NOMO-1 treated with DMSO at 0.1 percent for 48 hours (cell line): ENCODE measurements around the gene MAP6.
"Not testable (repeated sequence)": the region's sequence is repeated elsewhere in the genome, so short reads cannot be mapped to it uniquely, and the experiment has no call there.

Experiments used
- DNase-seq: peaks from one replicate; lab custom pipeline; 2025; ENCODE audit not compliant: unreplicated experiment; lab: John Stamatoyannopoulos, UW

Gene MAP6

DNA sequence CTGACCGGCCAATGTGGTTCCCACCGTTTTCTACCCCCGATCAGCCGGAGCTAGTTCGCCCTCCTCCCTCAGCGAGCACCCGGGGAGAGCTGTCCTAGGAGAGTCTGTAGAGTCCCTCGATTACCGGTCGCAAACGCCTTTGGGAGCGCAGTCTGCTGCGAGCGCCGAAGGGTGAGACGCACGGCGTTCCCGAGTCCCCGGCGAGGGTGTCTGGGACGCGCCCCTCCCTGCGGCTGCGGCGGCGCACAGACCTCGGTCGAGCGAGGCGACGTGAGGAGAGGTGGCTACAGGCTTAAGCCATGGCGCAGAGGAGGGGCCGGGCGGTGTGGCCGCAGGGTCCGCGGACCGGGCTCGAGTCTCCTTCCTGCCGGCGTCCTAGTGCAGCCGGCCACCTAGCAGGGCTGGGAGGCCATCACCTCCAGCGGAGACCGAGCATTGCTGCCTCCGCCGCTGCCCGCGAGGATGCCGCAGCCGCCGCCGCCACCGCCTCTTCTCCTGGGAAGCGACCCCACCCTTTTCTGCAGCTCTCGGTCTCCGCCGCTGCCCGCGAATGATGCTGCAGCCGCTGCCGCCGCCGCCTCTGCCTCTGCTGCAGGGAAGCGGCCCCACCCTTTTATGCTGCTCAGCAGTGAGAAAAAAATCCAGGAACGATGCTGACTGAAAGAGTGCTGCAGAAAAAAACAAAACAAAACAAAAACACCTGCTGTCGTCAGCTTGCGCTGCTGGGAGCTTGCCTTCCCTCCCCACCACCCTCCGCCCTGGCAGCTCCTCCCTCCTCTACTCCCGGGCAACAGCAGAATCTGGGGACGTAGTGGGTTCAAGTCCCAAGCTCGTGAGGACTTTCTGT lies at the start of gene MAP6:
TSS of gene MAP6 (minus strand) at position 588 of the 847 bp plus-strand sequence. CDS start 669 bp downstream, outside the sequence.
- DNase-seq = no peak

DNA sequence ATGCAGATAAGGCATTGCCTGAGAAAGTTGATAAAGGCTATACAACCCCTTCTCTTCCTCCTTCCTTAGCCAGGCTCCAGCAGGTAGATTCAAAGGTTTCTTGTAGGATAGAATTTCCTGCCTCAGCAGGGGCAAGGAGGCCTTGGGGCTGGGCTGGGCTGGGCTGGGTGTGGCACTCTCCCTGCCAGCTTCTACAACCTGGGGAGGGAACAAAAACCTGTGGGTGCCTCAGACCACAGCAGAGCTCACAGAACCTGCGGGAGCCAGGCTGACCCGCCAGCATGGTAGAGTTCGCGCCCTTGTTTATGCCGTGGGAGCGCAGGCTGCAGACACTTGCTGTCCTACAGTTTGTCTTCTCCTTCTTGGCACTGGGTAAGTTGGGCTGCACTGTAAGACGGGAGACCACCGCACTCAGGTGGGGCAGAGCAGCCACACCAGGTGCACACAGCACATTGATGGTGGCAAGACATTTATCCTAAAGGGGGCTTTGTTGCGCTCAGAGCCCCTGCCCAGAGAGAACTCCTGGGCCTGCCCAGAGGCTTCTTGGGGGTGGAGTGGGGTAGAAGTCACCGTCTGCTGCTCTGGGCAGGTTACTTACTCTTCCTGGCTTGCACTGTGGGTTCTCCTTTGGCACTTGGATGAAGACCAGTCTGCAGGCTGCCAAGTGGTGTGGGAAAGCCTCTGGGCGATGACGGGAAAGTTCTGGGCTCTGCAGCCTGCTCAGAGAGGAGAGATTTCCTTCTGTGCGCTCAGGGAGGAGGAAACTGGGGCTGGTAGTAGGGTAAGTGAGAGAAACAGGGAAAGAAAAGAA lies 49.0 kb upstream of the MAP6 start, which contains the start of gene MOGAT2:
TSS of gene MOGAT2 (plus strand) at position 231 of the 811 bp plus-strand sequence. CDS start at position 282, 51 bp downstream.
- DNase-seq = no peak

DNA sequence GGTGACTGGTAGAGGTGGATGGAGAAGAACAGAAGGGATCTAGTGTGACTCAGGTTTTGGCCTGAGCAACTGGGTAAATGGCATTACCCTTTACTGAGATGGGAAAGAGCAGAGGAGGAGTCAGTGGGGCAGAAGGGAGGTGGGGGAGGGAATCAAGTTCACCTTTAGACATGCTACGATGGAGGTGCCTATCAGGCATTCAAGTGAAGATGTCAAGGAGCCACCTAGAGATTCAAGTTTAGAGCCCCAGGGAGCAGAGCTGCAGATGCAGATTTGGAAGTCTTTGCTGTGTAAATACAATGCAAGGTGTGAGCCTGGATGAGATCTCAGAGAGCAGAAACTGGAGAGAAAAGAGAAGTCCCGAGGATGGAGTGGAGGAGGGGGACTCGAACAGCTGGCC lies 47.8 kb upstream of the MAP6 start:
- DNase-seq = no peak

DNA sequence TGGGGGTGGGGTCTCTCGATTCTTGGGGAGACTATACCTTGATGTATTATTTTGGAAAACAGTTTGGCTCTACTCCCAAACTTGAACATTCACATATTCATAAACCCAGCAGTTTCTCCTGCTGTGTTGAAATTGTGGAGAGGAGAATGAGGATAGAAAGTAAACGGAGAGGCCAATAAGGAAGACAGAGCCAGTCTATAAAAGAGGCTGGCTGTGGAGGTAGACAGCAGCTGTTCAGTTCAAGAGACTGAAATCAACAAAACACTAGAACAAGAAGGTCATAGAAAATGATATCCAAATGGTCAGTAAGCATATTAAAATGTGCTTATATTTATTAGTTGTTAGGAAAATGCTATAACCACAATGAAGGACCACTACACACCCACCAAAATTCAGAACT lies 46.9 kb upstream of the MAP6 start:
- no peak for DNase-seq

DNA sequence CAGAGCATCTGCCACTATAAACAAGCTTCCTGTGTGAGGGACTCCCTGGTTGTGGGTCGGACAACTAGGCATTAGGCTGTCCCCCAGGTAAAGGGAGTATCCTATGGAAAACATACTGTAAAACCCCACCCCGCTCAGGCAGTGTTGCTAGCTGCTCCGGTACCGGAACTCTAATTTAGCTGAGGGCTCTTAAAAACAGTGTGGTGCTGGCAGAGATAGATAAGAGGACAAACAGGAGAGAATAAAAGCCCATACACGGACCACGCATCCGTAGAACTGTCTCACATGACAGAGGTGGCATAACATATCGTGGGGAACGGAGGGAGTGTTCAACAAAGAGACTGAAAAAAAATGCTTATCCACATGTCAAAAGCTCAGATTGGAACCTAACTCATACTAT lies 45.4 kb upstream of the MAP6 start:
- DNase-seq = no peak

DNA sequence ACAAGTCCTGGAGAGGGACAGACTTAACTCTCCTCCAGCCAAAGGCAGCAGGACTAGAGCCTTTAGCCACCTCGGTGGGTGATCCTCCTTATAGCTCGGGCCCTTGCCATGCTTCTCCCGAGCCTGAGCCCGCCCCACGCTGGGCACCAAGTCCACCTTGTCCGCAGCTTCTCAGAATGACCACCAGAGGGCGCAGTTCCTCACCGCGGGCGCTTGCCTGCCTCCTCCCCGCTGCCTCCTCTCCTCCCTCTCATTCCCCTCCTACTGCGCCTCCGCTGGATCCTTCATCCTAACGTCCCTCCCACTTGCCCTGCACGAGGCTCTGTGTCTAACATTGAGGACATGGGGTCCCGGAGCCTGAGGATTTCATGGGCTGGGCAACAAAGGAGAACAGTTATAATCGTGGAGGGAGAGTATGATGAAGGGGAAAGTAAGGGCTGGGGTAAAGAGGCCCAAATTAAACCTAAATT lies 37.5 kb upstream of the MAP6 start:
- DNase-seq = peak; percentile 44

DNA sequence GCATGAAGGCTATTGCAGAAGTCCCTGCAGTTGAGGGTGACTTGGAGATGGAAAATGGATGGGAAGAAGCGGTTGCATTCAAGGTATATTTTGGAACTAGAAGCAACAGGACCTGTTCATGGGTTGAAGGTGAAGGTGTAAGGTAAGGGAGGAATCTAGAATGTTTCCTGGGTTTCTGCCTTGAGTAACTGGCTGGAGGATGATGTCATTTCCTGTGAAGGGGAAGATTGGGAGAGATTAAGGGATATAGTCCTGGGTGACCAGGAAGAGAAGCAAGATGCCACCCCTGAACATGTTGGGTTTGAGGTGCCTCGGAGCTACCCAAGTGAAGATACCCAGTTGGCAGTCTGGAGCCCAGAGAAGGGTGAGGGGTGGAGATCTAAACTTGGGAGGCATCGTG lies 36.7 kb upstream of the MAP6 start:
- no peak for DNase-seq

DNA sequence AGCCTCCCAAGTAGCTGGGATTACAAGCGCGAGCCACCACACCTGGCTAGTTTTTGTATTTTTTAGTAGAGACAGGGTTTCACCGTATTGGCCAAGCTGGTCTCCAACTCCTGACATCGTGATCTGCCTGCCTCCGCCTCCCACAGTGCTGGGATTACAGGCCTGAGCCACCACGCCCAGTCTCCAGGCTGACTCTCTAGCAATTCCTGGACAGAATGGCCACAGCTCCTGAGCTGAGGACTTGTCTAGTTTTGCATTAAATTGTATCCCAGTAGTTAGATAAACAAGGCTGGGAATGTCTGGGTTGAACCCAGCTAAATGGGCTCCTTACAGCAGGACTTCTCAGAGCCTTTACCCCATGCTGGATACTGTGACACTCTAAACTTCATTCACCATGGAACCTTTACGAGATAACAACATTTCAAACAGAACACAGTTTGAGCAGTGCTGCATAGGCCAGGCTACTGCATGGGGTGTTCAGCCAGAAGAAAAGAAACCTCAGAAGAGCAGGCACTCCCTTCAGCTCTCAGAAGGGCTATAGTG lies 34.9 kb upstream of the MAP6 start:
- DNase-seq = no peak

DNA sequence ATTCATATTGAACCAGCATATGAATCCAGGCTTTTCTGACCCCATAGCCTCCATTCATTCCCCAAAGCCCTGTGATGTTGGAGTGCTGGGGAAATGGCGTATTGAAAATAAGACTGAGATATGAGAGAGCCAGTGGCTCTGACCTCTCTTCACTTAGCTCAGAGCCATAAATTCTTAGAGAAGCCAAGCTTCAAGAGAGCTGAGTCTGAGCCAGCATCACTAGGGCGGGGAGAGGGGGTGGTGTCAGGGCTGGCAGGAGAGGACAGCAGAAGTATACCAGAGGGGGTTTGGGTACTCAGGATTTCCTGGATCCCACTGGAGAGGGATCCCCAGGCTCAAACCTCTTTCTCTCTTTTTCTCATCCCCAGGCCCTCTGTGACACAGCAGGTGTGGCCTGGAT lies 32.1 kb upstream of the MAP6 start:
- no peak for DNase-seq

DNA sequence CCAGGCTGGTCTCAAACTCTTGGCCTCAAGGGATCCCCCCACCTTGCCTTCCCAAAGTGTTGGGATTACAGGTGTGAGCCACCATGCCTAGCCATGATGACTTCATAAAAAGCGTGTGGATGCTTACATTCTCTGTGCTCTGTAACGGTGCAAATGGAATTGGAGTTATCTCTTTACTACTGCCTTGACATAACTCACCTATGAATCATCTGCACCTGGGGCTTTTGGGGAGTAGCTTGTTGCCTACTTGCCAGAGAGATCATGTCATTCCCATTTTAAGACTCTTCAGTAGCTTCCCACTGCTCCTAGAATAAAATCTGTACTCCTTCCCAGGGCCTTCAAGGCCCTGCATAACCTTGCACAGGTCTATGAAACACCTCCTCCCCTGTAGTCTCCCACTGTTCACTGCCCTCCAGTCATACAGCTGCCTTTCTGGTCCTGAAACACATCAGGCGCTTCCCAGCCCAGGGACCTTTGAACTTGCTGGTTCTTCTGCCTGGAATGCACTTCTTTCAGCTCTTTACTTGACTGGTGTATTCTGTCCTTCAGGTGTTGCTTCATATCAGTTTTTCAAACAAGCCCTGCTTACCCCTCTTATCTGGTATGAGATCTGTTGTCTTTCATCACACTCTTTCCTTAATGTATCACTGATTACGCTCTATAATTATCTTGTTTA lies 29.2 kb upstream of the MAP6 start:
- no peak for DNase-seq

DNA sequence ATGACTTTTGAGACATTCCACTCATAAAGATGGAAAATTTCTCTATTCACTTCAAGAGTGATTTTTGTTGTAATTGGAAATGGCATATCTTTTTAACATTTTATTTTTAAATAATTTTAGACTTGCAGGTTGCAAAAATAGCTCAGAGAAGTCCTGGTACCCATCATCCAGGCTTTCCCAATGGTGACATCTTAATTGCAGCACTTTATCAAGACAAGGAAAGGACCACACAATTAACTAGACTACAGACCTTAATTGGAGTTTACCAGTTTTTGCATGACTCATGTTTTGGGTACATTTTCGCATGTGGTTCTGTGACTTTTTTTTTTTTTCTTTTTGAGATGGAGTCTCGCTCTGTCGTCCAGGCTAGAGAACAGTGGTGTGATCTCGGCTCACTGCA lies 23.0 kb upstream of the MAP6 start:
- no peak for DNase-seq

DNA sequence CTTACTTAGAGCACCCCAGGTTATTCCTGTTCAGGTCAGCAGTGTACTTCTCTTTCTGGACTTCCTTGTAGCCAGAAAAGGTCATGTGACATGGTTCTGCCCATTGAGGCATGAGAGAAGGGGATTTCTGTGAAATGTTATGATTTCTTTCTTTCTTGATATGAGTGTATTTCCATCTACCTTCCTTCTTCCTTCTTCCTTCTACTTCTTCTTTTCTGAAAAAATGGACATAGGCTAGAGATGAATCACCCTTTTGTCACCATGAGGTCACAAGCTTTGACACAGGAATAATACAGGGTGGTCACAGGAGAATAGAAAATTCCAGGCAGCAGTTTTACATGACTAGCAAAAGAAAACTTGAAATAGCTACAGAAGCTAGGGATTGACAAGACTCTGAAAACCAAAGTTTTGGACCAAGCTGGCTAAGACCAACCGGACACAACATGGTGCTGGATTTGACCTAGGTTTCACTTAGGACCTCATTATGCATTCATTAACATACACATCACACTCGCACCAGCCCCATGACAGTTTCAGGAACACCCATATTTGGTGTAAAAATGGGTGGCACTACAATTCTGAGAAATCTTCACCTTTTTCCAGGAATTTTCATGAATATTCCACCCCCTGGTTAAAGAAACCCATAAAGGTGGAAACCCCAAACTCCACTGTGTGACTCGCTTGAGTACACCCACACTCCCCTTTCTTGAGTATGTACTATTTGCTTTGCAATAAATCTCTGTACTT lies 21.2 kb upstream of the MAP6 start:
- DNase-seq = peak; percentile 52

DNA sequence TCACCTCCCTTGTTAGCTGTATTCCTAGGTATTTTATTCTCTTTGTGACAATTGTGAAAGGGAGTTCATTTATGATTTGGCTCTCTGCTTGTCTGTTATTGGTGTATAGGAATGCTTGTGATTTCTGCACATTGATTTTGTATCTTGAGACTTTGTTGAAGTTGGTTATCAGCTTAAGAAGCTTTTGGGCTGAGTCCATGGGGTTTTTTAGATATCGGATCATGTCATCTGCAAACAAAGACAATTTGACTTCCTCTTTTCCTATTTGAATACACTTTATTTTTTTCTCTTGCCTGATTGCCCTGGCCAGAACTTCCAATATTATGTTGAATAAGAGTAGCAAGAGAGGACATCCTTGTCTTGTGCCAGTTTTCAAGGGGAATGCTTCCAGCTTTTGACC lies 15.0 kb upstream of the MAP6 start:
- DNase-seq = not testable (repeated sequence)

DNA sequence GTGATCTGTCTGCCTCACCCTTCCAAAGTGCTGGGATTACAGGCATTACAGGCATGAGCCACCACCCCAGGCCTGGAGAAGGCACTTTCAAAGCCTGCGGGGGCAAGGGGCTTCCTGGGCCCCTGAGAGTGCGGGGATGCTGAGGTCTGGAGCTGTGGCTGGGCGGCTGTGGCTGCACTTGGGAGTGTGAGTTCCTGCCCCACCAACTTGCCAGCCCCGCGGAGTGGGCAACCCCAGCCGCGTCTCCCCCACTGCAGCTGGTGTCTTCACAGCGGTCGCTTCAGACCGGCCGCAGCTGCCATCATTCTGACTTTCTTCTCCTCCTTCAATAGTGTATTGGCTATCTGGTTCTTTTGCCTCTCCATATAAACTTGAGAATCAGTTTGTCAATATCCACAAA lies 10.7 kb upstream of the MAP6 start:
- DNase-seq = no peak

DNA sequence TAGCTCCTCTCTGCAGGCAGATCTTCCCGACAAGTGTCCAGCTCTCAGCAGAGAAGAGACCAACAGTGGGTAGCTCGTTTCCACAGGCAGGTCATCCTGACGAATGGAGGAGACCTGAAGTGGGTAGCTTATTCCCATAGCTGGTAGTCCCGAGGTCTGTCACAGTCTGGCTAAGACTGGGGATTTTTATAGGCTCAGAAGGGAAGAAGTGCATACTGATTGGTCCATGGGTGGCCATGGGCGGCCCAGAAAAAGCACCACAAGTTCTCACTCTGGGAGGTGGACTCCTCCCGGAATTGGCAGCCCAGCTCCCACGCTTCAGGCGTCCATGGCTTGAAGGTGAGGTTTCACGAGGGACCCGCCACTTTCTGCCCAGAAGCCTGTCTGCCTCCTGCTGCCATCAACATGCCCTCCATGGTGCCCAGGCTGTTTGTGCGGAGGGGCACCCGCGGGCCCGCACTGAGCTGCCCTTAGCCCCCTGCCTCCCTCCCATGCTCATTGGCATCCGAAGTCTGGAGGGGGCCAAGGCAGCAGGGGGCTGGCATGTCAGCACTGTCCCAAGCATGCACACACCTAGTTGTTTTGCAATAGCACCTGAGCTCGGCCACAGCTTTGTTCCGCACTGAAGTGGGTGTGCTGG lies 9.9 kb upstream of the MAP6 start:
- no peak for DNase-seq

DNA sequence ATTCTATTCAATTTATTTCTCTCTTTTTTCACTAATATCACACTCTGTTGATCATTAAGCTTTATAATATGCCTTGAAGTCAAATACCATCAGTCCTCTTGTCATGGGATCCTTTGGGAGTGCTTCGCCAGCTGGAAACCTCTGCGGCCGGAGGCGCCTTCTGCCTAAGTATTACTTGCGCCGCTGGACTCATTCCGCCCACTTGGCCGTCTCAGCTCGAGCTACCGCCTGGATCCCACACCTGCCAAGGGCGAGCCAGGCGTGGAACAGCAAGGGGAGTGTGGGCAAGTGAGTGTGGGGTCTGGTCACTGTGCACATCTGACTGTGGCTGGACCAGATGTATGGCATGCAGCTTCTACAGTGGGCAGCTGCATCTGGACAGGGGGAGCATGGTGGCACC lies 9.1 kb upstream of the MAP6 start:
- no peak for DNase-seq

DNA sequence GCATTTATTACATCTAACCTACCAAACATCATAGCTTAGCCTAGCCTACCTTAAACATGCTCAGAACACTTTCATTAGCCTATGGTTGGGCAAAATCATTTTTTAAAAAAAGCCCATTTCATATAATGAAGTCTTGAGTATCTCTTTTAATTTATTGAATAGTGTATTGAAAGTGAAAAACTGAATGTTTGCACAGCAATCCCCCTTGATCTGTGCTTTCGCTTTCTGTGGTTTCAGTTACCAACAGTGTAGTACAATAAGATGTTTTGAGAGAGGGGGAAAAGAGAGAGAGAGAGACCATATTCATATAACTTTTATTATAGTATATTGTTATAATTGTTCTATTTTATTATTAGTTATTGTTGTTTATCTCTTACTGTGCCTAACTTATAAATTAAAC lies 8.4 kb upstream of the MAP6 start:
- no peak for DNase-seq

DNA sequence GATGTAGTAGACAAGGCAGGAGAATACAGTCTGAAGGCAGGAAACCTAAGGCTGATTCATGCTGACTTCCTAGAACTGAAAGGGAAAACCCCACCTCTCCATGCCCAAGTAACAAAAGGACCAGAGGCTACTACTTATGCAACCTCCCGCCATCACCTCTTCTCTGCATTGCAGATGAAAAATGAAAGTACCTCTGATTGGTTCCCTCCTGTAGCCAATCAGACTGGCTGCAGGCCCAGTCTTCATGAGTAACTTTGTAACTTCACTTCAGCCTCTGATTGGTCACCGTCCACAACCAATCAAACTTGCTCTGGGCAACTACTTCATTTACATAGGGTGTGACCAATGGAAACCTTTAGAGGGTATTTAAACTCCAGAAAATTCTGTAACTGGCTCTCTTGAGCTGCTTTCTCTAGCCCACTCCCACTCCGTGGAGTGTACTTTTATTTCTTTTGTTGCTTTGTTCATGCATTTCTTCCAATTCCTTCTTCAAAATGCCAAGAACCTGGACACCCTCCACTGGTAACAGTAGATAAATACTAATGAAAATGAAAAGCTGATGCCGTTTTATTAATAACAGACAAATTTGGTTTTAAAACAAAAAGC lies 5.2 kb upstream of the MAP6 start:
- DNase-seq = no peak

DNA sequence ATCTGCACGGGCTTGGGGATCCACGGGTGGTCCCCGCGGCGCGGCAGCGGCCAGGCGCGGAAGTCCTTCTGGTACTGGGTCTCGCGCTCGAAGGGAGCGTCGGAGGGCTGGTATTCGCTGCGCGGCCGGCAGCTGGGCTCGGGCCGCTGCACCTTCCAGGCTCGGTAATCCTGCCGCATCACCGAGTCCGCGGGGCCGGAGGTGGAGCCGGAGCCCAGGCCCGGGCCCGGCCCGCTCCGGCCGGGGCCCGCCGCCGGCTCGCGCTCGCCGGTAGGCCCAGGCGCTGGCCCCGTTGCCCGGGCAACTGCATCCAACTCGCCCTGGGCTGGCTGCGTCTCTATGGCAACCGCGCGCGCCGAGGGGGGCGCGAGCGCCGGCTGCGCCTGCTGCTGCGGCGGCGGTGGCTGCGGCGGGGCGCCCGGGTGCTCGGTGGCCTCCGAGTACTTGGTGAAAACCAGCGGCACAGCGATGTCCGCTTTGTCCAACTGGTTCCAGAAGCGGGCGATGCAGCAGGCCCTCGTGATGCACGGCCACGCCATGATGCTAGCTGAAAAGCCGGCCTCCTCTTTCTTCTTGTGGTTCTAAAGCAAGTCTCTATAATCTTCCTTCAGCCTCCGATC lies 897 bp downstream of the MAP6 start:
- no peak for DNase-seq
